Mononuclear cell (primary cell): ENCODE measurements around the gene SNU13. TPM values are rescaled to one million over a fixed set of nuclear protein-coding genes. Genes with fewer than 3 reads are reported as not detected.
"Not testable (repeated sequence)": the region's sequence is repeated elsewhere in the genome, so short reads cannot be mapped to it uniquely, and the experiment has no call there.

Experiments
- H3K27me3 ChIP-seq: 2 replicates; pipeline ENCODE4 v1.6.0; 2011; ENCODE audit warnings: low read length, control low read depth; ENCODE audit not compliant: insufficient read depth
- H3K4me1 ChIP-seq: 2 replicates; pipeline ENCODE4 v1.5.1; 2011; ENCODE audit warnings: mild to moderate bottlenecking, low read length, control low read depth; ENCODE audit not compliant: insufficient read depth
- H3K4me3 ChIP-seq: 2 replicates; pipeline ENCODE4 v1.5.1; 2011; ENCODE audit warnings: mild to moderate bottlenecking, low read length, moderate library complexity
- H3K9me3 ChIP-seq: 2 replicates; pipeline ENCODE4 v1.5.1; 2011; ENCODE audit warnings: low read depth, mild to moderate bottlenecking, control low read depth, low read length
- total RNA-seq: library from RNA; depleted of rRNA; stranded (reverse); fragments of >200 nt; gene quantifications from one replicate; pipeline ENCODE4 v1.2.3, GENCODE V29; 2012

The SNU13 gene
- total RNA-seq, 1 donor: 66.3 TPM

DNA sequence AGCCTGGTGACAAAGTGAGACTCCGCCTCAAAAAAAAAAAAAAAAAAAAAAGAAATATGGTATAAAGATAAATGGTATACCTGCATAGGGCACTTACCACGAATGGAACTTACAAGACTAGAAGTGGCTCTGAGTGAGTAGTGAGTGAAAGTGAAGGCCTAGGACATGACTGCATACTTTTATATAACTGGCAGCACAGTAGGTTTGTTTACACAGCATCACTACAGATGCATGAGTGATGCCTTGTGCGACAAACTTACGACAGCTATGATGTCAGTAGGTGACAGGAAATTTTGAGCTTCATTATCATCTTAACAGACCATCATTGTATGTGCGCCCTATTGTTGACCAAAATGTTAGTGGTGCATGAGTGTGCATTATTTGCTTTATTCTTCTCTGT is 49.9 kb downstream of the SNU13 start:
- Histone ChIP-seq H3K9me3 (no peaks in the 10 kb centered on the region), H3K27me3 (no peaks in the 10 kb centered on the region), H3K4me3 (no peak overlapping the region), H3K4me1 (no peaks in the 10 kb centered on the region)

DNA sequence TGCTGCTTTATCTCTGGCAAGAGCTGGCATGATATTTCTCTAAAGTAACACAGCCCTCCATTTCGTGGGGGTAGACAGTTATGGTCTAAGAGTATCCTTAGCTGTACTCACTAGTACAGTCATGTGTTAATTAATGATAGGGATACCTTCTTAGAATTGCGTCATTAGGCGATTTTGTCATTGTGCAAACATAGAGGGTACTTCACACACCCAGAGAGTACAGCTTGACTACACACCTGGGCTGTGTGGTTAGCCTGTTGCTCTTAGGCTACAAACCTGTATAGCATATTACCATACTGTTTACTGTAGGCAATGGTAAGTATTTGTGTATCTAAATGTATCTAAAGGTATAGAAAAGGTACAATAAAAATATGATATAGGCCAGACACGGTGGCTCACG is 50.5 kb downstream of the SNU13 start:
- Histone ChIP-seq H3K4me1 (no peaks in the 10 kb centered on the region), H3K9me3 (no peaks in the 10 kb centered on the region), H3K27me3 (no peaks in the 10 kb centered on the region), H3K4me3 (no peak overlapping the region)

DNA sequence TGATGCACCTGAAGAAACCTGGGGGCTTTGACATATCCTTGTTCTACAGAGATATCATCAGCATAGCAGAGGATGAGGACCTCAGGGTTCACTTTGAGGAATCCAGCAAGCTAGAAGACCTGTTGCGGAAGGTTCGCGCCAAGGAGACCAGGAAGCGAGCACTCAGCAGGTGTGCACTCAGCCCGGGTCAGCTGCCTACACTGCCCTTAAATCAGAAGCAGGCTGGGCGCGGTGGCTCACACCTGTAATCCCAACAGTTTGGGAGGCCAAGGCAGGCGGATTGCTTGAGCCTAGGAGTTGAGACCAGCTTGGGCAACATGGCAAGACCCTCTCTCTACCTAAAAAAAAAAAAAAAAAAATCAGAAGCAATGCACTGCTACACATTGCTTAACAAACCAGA is 51.0 kb downstream of the SNU13 start:
- H3K27me3 ChIP-seq, H3K4me1 ChIP-seq, H3K4me3 ChIP-seq, H3K9me3 ChIP-seq: not testable (repeated sequence)

DNA sequence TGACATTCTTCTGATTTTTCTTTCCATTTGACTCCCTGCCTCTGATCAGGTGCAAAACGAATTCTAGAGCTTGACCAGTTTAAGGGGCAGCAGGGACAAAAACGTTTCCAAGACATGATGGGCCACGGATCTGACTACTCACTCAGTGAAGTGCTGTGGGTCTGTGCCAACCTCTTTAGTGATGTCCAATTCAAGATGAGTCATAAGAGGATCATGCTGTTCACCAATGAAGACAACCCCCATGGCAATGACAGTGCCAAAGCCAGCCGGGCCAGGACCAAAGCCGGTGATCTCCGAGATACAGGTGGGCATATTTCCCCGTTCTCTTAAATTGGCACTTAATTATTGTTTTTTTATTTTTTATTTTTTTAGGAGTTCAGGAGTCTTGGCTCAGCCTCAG is 52.2 kb downstream of the SNU13 start:
- H3K4me1 ChIP-seq: no peaks in the 10 kb centered on the region
- H3K4me3 ChIP-seq: no peak overlapping the region
- no peaks in the 10 kb centered on the region for H3K27me3 ChIP-seq

DNA sequence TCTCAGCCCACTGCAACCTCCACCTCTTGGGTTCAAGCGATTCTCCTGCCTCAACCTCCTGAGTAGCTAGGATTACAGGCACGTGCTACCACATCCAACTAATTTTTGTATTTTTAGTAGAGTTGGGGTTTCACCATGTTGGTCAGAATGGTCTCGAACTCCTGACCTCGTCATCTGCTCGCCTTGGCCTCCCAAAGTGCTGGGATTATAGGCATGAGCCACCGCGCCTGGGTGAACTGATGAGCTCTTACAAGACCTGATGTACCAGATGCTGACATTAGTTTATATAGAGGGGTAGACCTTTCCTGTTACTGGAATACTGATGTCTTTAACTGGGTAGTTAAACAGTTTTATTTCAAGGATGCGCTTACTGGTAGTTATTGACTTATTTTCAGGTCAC is 54.1 kb downstream of the SNU13 start:
- H3K27me3 ChIP-seq, H3K9me3 ChIP-seq, H3K4me1 ChIP-seq, H3K4me3 ChIP-seq: not testable (repeated sequence)

More for the DNA sequence above, 52.2 kb downstream of the SNU13 start:
- H3K9me3 ChIP-seq: no peaks in the 10 kb centered on the region

DNA sequence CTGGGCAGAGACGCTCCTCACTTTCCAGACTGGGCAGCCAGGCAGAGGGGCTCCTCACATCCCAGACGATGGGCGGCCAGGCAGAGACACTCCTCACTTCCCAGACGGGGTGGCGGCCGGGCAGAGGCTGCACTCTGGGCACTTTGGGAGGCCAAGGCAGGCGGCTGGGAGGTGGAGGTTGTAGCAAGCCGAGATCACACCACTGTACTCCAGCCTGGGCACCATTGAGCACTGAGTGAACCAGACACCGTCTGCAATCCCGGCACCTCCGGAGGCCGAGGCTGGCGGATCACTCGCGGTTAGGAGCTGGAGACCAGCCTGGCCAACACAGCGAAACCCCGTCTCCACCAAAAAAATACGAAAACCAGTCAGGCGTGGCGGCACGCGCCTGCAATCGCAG is 57.1 kb downstream of the SNU13 start:
- not testable (repeated sequence) for H3K4me1 ChIP-seq, H3K27me3 ChIP-seq, H3K9me3 ChIP-seq, H3K4me3 ChIP-seq

DNA sequence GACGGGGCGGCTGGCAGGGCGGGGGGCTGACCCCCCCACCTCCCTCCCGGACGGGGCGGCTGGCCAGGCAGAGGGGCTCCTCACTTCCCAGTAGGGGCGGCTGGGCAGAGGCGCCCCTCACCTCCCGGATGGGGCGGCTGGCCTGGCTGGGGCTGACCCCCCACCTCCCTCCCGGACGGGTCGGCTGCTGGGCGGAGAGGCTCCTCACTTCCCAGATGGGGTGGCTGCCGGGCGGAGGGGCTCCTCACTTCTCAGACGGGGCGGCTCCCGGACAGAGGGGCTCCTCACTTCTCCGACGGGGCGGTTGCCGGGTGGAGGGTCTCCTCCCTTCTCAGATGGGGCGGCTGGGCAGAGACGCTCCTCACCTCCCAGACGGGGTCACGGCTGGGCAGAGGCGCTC is 57.6 kb downstream of the SNU13 start:
- H3K27me3 ChIP-seq, H3K9me3 ChIP-seq, H3K4me3 ChIP-seq, H3K4me1 ChIP-seq: not testable (repeated sequence)

DNA sequence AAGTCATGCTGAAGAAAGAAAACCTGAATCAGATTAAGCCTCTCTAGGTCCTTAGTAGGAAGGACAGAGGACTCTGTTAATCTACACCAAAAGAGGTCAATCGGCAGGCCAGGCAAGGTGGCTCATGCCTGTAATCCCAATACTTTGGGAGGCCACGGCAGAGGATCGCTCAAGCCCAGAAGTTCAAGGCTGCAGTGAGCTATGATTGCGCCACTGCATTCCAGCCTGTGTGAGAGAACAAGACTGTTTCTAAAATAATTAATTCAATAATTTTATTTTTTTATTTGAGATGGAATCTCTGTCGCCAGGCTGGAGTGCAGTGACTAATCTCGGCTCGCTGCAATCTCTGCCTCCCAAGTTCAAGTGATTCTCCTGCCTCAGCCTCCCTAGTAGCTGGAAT is 63.1 kb downstream of the SNU13 start:
- no peak overlapping the region for H3K4me3 ChIP-seq
- peaks cover 13% of the 10 kb centered on the region for H3K4me1 ChIP-seq
- H3K27me3 ChIP-seq: no peaks in the 10 kb centered on the region
- no peaks in the 10 kb centered on the region for H3K9me3 ChIP-seq

Other genes with a start within 250 kb of the SNU13 start
- 7.2 TPM for gene TOB2, start 242.1 kb downstream of the SNU13 start, total RNA-seq
- gene PHF5A, start 220.2 kb downstream of the SNU13 start, total RNA-seq: 55.4 TPM
- 41.6 TPM for gene ACO2, start 219.8 kb downstream of the SNU13 start, total RNA-seq
- 5.9 TPM for gene POLR3H, start 144.4 kb downstream of the SNU13 start, total RNA-seq
- gene CSDC2, start 127.9 kb downstream of the SNU13 start, total RNA-seq: not detected
- 7.1 TPM for gene PMM1, start 99.0 kb downstream of the SNU13 start, total RNA-seq
- 12.8 TPM for gene DESI1, start 67.8 kb downstream of the SNU13 start, total RNA-seq
- gene XRCC6, start 67.6 kb downstream of the SNU13 start, total RNA-seq: 210 TPM
- gene MEI1, start 10.6 kb upstream of the SNU13 start, total RNA-seq: 63.5 TPM
- gene CCDC134, start 111.8 kb upstream of the SNU13 start, total RNA-seq: 13.6 TPM
- 47.9 TPM for gene SREBF2, start 144.2 kb upstream of the SNU13 start, total RNA-seq
- gene SHISA8, start 226.2 kb upstream of the SNU13 start, total RNA-seq: 0.52 TPM
- gene TNFRSF13C, start 237.9 kb upstream of the SNU13 start, total RNA-seq: 15.7 TPM